Fibroblast of villous mesenchyme (primary cell): ENCODE results near the gene ZCCHC24. TPM values are rescaled to one million over a fixed set of nuclear protein-coding genes. Genes with fewer than 3 reads are reported as not detected.
A peak's percentile ranks its signal among the peaks of the same experiment; 100 is the strongest.

ENCODE experiments used
- DNase-seq: peaks from one replicate; pipeline ENCODE4 v3.0.0-alpha.2; 2010; ENCODE audit warnings: low read depth
- H3K4me3 ChIP-seq: 2 replicates; pipeline ENCODE4 v1.5.1; 2011; ENCODE audit warnings: low read depth, mild to moderate bottlenecking, low read length
- CTCF ChIP-seq: IDR thresholded peaks from 2 replicates; pipeline ENCODE4 v1.5.1; 2012; ENCODE audit warnings: low read depth, mild to moderate bottlenecking, low read length; ENCODE audit not compliant: insufficient read depth
- total RNA-seq: library from RNA; depleted of rRNA; stranded (reverse); fragments of >200 nt; gene quantifications from 2 replicates; pipeline ENCODE4 v1.2.3, GENCODE V29; 2012

Gene ZCCHC24
- total RNA-seq, 1 donor, result 36.7 TPM

- peak overlapping the region; percentile 34 for H3K4me3 ChIP-seq
- DNase-seq, result peak; percentile 99
- TF ChIP-seq CTCF, result no peak
Observed at GRCh38 chr10:79399223-79399831, 46.1 kb downstream of the ZCCHC24 start.

- no peak for DNase-seq
- no peak overlapping the region for H3K4me3 ChIP-seq
- TF ChIP-seq CTCF, result no peak
Observed at GRCh38 chr10:79398642-79399041, 46.8 kb downstream of the ZCCHC24 start.

- peak; percentile 79 for DNase-seq
- no peak overlapping the region for H3K4me3 ChIP-seq
- no peak for TF ChIP-seq CTCF
Observed at GRCh38 chr10:79397575-79398303, 47.7 kb downstream of the ZCCHC24 start.

GRCh38 chr10:79397051-79397450, 48.4 kb downstream of the ZCCHC24 start:
- TF ChIP-seq CTCF, result no peak
- no peak for DNase-seq
- no peak overlapping the region for H3K4me3 ChIP-seq

GRCh38 chr10:79396520-79396919, 48.9 kb downstream of the ZCCHC24 start:
- no peak overlapping the region for H3K4me3 ChIP-seq
- no peak for DNase-seq
- no peak for TF ChIP-seq CTCF

GRCh38 chr10:79394664-79395063, 50.8 kb downstream of the ZCCHC24 start:
- no peak overlapping the region for H3K4me3 ChIP-seq
- TF ChIP-seq CTCF, result no peak
- DNase-seq, result no peak
